ENCODE measurements around the gene MOCS1. TPM values are rescaled to one million over a fixed set of nuclear protein-coding genes. Genes with fewer than 3 reads are reported as not detected.

Gene MOCS1
- total and polyA plus RNA-seq, 2 donors from 2014 or later: 25.9 to 41.3 TPM

DNA sequence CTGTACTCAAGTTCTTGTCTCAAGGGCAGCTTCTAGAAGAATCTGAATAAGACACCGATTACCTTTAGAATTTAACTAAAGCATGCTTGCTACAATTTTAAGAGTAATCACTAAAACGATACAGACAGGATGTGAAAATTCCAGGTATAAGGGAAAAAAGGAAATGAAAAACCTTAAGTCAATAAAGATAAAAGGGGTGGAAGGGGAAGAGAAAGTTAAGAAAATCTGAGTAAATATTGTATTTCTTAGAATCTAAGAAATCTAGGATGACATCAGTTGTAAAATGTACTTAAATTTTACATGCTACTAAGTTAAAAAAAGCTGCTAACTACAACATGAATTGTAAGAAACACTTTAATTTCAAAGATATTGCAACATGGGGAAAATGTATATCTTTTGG, 30.3 kb upstream of the MOCS1 start:
- intact Hi-C loops (cut with DNase I): no loop called here
- H3K9ac ChIP-seq (ENCODE audit: low read length in 3 of 3): no peak overlapping the region
- no peaks in the 10 kb centered on the region for H3K4me1 ChIP-seq (ENCODE audit: control insufficient read depth in 2 of 3, insufficient read depth in 2 of 3, low read depth in 1 of 3, low read length in 3 of 3)
- no peaks in the 10 kb centered on the region for H3K36me3 ChIP-seq (ENCODE audit: control insufficient read depth in 2 of 3, insufficient read depth in 3 of 3, low read length in 3 of 3)
- no peak overlapping the region for H3K4me3 ChIP-seq (ENCODE audit: low read length in 3 of 3)
- TF ChIP-seq, protein P1, sequence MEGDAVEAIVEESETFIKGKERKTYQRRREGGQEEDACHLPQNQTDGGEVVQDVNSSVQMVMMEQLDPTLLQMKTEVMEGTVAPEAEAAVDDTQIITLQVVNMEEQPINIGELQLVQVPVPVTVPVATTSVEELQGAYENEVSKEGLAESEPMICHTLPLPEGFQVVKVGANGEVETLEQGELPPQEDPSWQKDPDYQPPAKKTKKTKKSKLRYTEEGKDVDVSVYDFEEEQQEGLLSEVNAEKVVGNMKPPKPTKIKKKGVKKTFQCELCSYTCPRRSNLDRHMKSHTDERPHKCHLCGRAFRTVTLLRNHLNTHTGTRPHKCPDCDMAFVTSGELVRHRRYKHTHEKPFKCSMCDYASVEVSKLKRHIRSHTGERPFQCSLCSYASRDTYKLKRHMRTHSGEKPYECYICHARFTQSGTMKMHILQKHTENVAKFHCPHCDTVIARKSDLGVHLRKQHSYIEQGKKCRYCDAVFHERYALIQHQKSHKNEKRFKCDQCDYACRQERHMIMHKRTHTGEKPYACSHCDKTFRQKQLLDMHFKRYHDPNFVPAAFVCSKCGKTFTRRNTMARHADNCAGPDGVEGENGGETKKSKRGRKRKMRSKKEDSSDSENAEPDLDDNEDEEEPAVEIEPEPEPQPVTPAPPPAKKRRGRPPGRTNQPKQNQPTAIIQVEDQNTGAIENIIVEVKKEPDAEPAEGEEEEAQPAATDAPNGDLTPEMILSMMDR (IDR thresholded peaks at IDR 0.05; ENCODE audit: borderline replicate concordance, extremely low read depth, insufficient read depth): no peak
- no peaks in the 10 kb centered on the region for H3K27me3 ChIP-seq (ENCODE audit: control insufficient read depth, insufficient read depth, low read length)
- no peak overlapping the region for H3K27ac ChIP-seq (ENCODE audit: low read depth in 2 of 2, low read length in 2 of 2)
- FAIRE-seq (no peak), DNase-seq (no peak)
- H3K9me3 ChIP-seq (ENCODE audit: control insufficient read depth in 2 of 3, insufficient read depth in 1 of 3, low read length in 3 of 3): no peaks in the 10 kb centered on the region

DNA sequence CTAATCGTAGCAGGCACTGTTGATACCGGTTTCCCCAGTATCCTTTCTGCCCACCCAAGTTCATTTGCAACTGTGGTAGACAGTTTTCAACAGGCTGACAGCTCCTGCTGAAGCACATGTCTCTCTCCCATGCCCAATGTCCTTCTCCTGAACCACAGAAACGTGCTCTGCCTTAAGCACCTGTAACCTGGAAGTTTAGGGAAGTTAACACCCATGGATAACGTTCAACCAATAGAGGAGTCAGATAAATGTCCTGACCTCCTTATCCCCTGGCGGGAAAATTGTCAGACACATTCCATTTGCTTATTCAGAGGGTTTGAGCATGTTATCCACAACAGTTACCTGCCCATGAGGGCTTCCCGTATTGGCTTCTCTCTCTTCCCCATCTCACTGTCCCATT, 29.8 kb upstream of the MOCS1 start:
- TF ChIP-seq, protein P1 (IDR thresholded peaks at IDR 0.05; ENCODE audit: borderline replicate concordance, extremely low read depth, insufficient read depth): no peak
- H3K4me3 ChIP-seq (ENCODE audit: low read length in 3 of 3): no peak overlapping the region
- no peak overlapping the region for H3K9ac ChIP-seq (ENCODE audit: low read length in 3 of 3)
- H3K27ac ChIP-seq (ENCODE audit: low read depth in 2 of 2, low read length in 2 of 2): no peak overlapping the region
- FAIRE-seq: no peak
- no peaks in the 10 kb centered on the region for H3K4me1 ChIP-seq (ENCODE audit: control insufficient read depth in 2 of 3, insufficient read depth in 2 of 3, low read depth in 1 of 3, low read length in 3 of 3)
- H3K36me3 ChIP-seq (ENCODE audit: control insufficient read depth in 2 of 3, insufficient read depth in 3 of 3, low read length in 3 of 3): no peaks in the 10 kb centered on the region
- no peak for DNase-seq
- no peaks in the 10 kb centered on the region for H3K27me3 ChIP-seq (ENCODE audit: control insufficient read depth, insufficient read depth, low read length)
- H3K9me3 ChIP-seq (ENCODE audit: control insufficient read depth in 2 of 3, insufficient read depth in 1 of 3, low read length in 3 of 3): no peaks in the 10 kb centered on the region
- intact Hi-C loops (cut with DNase I): no loop called here

DNA sequence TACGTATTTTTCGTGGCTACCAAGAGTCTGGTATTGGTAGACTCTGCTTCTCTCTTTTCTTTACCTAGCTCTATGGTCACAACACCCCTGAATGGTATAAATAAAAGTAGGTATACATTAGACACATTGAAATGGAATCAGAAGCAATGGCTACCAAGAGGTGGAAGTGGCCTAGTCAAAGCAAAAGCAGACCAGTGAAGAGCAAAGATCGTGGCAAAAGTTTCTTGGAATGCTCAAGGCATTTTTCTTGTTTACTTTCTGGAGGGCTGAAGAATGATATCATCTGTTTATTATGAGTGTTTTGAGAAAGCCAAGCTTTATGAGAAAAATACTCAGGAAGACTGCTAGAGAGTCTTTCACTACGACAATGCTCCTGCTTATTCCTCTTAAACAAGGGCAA, 28.6 kb upstream of the MOCS1 start:
- Histone ChIP-seq H3K36me3 (ENCODE audit: control insufficient read depth in 2 of 3, insufficient read depth in 3 of 3, low read length in 3 of 3) (no peaks in the 10 kb centered on the region), H3K4me1 (ENCODE audit: control insufficient read depth in 2 of 3, insufficient read depth in 2 of 3, low read depth in 1 of 3, low read length in 3 of 3) (no peaks in the 10 kb centered on the region), H3K4me3 (ENCODE audit: low read length in 3 of 3) (no peak overlapping the region), H3K27ac (ENCODE audit: low read depth in 2 of 2, low read length in 2 of 2) (no peak overlapping the region), H3K9me3 (ENCODE audit: control insufficient read depth in 2 of 3, insufficient read depth in 1 of 3, low read length in 3 of 3) (no peaks in the 10 kb centered on the region), H3K27me3 (ENCODE audit: control insufficient read depth, insufficient read depth, low read length) (no peaks in the 10 kb centered on the region), H3K9ac (ENCODE audit: low read length in 3 of 3) (no peak overlapping the region)
- DNase-seq (no peak), FAIRE-seq (no peak)
- intact Hi-C loops (cut with DNase I): no loop called here
- TF ChIP-seq, protein P1 (IDR thresholded peaks at IDR 0.05; ENCODE audit: borderline replicate concordance, extremely low read depth, insufficient read depth): no peak

DNA sequence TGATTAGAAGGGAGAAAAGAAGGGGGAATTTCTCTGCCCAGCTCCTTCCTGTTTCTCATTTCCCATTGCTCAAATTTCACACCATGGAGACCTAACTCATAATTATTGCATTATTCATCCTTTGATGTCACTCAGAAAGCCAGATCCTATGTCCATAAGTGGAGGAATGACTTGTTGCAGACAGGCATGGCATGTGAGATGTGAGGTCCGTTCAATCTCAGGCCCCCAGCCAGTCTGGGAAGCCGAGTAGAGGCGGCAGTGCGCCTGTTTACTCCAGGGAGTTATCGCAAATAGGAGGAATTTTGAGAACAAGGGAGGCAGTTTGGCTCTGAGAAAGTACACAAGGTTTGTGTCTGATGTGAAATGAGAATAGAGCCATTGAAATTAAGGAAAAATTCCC, 26.9 kb upstream of the MOCS1 start:
- no peaks in the 10 kb centered on the region for H3K4me1 ChIP-seq (ENCODE audit: control insufficient read depth in 2 of 3, insufficient read depth in 2 of 3, low read depth in 1 of 3, low read length in 3 of 3)
- H3K4me3 ChIP-seq (ENCODE audit: low read length in 3 of 3): no peak overlapping the region
- FAIRE-seq (no peak), DNase-seq (no peak)
- TF ChIP-seq, protein P1 (IDR thresholded peaks at IDR 0.05; ENCODE audit: borderline replicate concordance, extremely low read depth, insufficient read depth): no peak
- H3K36me3 ChIP-seq (ENCODE audit: control insufficient read depth in 2 of 3, insufficient read depth in 3 of 3, low read length in 3 of 3): no peaks in the 10 kb centered on the region
- H3K9ac ChIP-seq (ENCODE audit: low read length in 3 of 3): no peak overlapping the region
- no peaks in the 10 kb centered on the region for H3K27me3 ChIP-seq (ENCODE audit: control insufficient read depth, insufficient read depth, low read length)
- H3K9me3 ChIP-seq (ENCODE audit: control insufficient read depth in 2 of 3, insufficient read depth in 1 of 3, low read length in 3 of 3): no peaks in the 10 kb centered on the region
- no peak overlapping the region for H3K27ac ChIP-seq (ENCODE audit: low read depth in 2 of 2, low read length in 2 of 2)
- intact Hi-C loops (cut with DNase I): no loop called here
